Stimulated activated CD4-positive, alpha-beta T cell treated with anti-CD3 and anti-CD28 coated beads, TNF-alpha, amount 100 ng/mL, for 24 hours (primary cell): ENCODE data around the gene APBA1.

Experiments
- DNase-seq, 3 experiments: peaks; one replicate each; pipeline ENCODE4 v3.0.0-alpha.2; 2020; ENCODE audit warnings: low read depth in 3 of 3

Gene APBA1

GRCh38 chr9:69671879-69672595 lies at the start of gene APBA1:
Gene APBA1, minus strand, starts transcription at chr9:69672371.
- peak in 2 of 3 experiments; percentile 1 to 33 for DNase-seq

DNA sequence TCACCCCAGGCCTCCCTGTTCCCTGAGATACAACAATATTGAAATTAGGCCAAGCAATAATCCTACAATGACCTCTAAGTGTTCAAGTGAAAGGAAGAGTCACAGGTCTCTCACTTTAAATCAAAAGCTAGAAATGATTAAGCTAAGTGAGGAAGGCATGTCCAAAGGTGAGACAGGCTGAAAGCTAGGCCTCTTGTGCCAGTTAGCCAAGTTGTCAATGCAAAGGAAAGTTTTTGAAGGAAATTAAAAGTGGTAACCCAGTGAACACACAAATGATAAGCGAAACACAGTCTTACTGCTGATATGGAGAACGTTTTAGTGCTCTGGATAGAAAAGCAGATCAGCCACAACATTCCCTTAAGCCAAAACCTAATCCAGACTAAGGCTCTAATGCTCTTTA lies 47.8 kb upstream of the APBA1 start:
- no peak for DNase-seq

DNA sequence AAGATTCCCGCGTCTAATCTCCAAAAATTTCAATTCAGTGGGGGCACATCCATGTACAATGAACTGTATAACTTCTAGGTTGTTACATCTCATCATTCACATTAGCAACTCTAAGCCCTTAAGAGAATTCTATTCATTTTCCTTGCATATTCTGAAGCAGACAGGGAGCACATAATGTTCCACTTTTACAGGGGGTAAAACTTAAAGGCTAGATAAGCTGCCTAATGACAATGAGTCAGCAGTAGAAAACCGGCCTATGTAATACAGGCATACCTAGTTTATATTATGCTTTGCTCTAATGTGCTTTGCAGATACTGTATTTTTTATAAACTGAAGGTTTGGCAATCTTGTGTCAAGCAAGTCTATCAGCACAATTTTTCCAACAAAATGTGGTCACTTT lies 47.2 kb upstream of the APBA1 start:
- DNase-seq, result no peak

- no peak for DNase-seq
Measured at GRCh38 chr9:69718218-69718617, 46.0 kb upstream of the APBA1 start.

GRCh38 chr9:69715825-69716224 lies 43.7 kb upstream of the APBA1 start:
- no peak for DNase-seq

DNA sequence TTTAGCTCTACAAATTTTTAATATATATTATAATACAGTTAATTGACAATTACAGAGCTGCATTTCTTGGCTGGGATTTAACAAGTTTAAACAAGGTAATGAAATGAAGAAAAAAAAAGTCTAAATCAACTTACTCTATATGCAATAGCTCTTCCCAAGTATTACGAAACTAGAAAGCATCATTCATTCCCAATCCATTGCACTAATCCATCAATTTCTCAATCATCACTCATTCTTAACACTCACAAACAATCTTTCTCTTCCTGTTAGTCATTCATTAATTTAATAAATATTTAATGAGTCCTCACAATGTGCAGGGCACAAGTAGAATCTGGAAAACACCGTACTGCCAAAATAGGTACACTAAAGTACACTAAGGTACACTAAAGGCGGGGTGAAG lies 42.9 kb upstream of the APBA1 start:
- DNase-seq, result no peak

DNA sequence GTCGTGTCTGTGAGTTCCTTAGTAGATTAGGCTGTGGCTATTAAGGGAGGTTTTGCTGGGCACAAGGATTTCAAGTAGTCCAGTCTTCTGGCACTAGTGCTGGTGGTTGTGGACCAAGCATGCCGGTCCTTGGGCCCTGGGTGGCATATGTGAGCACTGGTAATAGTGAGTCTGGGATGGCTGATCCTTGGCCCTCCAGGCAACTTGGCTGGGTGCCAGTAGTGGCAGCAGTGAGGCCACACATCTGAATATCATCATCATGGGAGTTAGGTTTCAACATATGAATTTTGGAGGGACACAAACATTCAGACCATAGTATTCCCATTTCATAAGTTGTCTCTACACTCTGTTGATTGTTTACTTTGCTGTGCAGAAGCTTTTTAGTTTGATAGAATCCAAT lies 25.3 kb upstream of the APBA1 start:
- no peak for DNase-seq

DNA sequence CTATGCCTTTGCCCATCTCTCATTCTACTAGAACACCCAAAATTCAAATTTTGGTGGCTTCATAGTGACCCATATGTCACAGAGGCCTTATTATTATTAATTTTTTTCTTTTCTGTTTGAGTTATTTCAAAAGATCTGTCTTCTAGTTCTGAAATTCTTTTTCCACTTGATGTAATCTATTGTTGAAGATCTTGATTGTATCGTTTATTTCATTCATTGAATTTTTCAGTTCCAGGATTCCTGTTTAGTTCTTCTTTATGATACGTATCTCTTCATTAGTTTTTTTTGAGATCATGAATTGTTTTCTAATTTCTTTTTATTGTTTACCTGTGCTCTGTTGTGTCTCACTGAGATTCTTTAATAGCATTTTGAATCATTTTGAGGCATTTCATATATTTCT lies 24.6 kb upstream of the APBA1 start:
- no peak for DNase-seq

DNA sequence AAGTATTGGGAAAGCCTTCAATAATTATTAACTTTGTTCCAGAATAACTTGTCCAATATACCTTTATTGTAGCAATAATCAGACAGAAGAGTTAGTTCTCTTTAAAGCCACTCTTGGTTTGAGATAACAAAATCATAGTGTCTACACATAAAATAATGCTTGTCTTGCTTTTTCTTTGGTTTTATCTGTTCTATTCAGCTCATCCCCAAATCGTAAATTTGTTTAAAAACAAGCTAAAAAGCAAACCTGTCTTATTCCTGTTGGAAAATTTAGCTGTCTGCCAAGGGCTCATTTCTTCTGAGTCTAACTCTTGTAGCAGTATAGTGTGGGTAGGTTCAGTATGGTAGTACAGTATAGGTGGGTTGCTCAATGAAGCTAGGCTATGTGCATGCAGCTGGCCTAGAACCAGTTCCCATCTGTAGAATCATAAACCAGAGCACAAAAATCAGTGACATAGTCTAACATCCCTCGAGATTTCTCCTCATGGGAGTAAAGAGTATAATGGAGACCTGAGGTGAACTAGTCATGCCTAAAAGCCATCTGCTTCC lies 17.9 kb upstream of the APBA1 start:
- DNase-seq, result no peak

DNA sequence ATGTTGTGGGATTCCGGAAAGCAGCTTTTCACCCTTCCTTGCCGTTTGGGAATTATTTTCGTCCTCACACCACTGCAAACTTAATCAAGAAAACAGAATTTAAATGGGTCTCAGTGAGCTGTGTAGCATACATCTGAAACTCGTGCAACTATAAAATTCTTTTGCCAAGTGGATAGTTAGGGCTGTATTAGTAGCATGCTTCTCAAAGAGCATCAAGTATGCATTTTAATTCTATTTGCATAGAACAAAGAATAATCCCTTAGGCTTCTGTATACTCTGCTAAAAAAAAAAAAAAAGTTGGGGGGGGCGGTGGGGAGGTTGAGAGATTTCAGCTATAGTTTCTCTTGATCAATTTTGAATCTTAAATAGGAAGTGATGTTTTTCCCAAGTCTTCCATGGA lies 11.8 kb upstream of the APBA1 start:
- no peak for DNase-seq

DNA sequence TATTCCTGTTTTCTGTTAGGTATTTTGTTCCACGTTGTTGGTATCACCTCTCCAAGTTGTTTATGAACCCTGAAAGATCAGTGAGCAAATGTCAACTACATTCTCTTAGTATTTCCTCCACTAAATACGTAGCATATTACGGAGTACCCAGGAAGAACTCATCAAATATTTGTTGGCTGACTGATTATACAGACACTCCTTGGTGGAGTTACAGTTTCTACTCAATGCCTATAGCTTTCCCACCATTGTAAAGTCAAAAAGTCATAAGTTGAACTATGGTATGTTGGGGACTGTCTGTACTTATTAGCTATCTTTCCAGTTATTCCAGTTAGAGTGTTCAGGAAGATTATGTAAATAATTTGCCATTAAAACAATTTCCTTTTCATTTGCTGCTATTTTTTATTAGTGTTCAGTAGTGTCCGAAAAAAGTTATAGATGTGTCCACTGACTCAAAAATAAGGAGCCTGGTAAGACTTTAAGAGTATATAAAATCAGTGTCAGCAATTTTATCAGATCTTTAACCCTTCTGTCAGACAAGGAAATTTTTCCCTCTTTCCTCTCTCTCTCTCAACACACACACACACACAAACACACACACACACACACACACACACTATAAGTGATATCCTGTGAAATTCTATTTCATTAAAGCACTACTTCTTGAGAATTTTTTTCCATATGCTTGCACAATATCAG lies 6.8 kb upstream of the APBA1 start:
- no peak for DNase-seq

- no peak for DNase-seq
Measured at GRCh38 chr9:69677931-69678330, 5.8 kb upstream of the APBA1 start.

DNA sequence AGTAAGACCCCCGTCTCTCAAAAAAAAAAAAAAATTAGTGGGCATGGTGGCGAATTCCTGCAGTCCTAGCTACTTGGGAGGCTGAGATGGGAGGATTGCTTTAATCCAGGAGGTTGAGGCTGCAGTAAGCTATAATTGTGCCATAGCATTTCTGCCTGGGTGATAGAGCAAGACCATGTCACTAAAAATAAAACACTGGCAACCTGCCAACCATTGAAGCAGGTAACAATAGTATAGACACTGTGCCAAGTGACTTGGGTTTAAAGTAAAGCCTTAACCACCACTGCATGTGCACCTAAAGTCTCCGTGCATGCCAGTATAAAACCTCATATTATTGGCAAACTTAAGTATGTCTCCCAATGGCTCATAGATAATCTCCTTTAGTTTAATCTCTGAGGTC lies 3.4 kb upstream of the APBA1 start:
- DNase-seq, result no peak

DNA sequence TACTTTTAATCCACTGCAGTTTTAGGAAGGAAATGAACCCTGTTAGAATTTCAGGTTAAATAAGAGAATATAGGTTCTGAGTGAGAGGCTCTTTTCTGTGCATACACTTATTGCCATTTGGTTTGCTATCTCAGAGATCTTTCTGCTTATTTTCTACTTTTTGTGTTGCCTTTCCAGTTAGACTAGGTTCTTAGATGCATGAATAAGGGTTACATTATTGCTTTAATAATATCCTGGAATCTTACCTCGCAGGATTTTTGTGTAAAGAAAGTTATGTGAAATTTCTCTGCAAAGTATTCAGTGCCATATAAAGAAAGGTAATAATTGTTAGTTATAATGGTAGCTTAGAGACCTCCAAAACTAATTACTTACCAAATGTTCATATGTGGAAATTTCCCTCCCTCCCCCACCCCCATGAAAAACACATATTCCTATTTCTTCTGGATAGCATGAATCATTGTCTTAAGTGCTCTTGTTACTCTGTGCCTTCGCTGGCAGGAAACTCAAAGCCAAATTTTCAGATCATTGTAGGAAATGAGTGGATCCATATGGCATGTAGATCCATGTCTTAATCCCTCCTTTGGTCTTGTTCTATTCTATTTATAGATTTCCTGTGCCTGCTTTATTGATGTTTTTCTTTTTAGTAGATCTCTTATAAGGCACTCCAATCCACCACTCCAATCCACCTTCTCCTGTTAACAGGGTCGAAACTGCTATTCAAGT lies 2.7 kb upstream of the APBA1 start:
- no peak for DNase-seq

GRCh38 chr9:69674112-69674685 lies 2.0 kb upstream of the APBA1 start:
- DNase-seq, result no peak

- DNase-seq, result no peak
Measured at GRCh38 chr9:69673311-69673640, 1.1 kb upstream of the APBA1 start.

DNA sequence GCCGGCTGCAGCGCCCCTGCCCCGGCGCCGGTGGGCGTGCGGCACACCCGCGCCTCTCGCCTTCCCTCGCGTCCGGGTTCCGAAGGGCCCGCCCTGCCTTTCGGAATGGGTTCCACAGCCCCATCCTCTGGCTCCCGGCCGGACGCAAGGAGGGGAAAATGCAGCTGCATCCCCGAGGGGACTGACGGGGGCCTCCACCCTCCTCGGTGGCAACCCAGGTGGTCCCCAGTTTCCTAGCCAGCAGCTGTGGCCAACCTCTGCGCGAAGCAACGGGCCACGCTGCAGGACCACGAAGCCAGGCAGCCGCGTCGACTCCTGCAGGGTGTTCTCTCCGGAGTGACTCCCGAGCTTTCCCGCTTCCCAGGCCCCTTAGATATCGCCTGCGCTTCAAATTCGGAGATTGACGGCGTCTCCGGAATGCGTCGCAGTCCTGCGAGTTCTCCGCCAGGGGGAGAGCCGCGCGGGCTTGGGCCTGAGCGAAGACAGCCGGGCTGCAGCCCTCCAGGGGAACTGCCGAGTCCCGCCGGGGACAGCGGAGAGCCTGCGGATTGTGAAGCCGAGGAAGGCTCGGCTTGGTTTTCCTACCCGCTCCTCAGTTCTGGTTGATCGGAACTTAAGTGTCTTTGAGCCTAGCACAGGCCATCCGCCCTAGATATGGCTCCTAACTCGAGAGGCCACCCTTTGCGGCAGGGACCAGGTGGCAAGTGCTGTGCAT lies 582 bp upstream of the APBA1 start:
- DNase-seq, result peak; percentile 54 to 72 (median 60)

DNA sequence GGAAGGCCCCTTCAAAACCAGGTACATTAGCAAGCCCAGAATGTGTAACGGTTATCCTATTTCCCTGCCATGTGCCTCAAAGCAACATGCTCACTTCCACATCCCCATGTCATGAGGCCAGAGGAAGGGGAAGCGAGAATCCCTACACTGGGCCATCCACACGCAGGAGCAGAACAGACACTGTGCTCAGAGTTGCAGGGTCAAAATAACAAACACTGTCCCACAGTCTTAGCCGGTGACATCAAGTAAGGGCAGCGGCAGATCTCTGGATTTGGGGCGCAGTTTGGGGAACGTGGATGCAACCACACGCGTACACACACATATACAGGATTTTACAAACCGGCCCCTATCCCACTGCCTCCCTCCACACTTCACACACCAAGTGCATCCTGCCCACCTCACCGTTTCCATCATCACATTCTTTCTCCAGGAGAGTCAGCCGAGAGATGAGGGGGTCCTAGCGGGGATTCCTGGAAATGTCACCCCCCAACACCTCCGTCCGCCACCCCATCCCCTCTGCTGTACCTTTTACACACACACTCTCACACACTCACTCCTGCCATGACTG lies 776 bp downstream of the APBA1 start:
- DNase-seq, result no peak

- DNase-seq, result no peak
Measured at GRCh38 chr9:69667306-69667705, 4.9 kb downstream of the APBA1 start.

DNA sequence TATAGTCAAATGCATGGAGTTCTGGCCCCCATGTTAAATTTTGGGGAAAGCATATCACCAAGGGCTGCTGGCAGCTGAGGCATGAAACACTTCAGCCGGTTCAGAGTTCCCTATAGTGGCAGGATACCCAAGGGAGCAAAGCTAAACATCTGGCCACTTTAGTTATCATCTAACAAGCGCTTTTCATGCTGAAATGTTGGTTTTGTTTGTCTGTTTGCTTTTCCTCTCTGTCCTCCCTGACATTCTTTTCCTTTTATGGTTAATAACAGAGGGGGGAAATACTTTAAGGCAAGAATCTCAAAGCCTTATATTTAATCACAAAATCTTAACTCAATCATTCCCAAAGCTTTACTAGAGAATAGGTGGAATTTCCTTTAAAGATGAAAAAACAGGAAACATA lies 11.9 kb downstream of the APBA1 start:
- DNase-seq, result no peak

- DNase-seq, result no peak
Measured at GRCh38 chr9:69658987-69659675, 13.0 kb downstream of the APBA1 start.
